HG03175 (cell line): ENCODE measurements around the gene PROX2.
A peak's percentile ranks its signal among the peaks of the same experiment; 100 is the strongest.

ENCODE experiments used
- ATAC-seq: cut with Tn5 transposase; IDR thresholded peaks from one replicate; pipeline ENCODE4 v1.9.1; 2021; ENCODE audit warnings: mild to moderate bottlenecking, moderate library complexity; ENCODE audit not compliant: unreplicated experiment

The PROX2 gene, protein sequence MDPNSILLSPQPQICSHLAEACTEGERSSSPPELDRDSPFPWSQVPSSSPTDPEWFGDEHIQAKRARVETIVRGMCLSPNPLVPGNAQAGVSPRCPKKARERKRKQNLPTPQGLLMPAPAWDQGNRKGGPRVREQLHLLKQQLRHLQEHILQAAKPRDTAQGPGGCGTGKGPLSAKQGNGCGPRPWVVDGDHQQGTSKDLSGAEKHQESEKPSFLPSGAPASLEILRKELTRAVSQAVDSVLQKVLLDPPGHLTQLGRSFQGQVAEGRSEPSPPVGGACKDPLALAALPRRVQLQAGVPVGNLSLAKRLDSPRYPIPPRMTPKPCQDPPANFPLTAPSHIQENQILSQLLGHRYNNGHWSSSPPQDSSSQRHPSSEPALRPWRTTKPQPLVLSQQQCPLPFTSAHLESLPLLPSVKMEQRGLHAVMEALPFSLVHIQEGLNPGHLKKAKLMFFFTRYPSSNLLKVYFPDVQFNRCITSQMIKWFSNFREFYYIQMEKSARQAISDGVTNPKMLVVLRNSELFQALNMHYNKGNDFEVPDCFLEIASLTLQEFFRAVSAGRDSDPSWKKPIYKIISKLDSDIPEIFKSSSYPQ

DNA sequence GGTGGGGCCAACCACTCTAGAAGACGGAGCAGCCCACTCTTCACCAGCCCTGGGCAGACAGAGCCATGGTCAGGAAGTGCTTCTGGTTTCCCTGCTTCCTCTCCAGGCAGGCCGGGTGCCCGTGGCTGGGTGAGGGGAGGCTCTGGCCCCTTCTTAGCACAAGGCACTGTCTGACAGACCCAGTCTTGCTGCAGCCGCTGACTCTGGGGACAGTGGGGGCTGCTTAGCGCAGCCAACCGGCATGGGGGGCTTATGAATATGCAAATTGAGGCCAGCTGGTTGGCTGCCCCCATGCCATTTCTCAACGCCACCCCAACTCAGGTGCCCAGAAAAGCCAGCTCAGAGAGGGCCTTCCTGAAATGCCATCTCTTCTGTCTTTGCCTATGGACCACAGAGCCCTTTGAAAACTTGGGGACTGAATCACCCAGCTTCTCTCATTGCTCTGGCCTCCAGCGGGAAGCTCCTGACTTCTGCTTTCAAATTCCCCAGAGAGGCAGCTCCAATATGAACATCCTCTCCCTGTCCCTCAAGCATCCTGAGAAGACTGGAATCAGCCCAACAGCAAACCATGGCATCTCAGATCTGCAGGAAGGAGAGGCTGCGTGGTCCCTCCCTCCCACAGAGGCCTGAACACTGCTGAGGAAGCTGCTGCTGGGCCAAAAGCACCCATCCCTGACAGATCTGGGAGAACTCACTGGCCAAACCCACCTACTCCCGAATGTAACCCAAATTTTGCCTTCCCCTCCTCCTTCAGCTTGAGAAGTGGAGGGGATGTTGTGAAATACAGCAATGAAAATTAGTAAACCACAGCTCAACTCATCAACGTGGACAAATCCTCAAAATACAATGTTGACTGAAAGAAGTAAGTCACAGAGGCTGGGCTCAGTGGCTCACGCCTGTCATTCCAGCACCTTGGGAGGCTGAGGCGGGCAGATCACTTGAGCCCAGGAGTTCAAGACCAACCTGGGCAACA, at the start of gene PROX2:
TSS of gene PROX2 (minus strand) at position 205 of the 973 bp plus-strand sequence. CDS start 12,311 bp downstream, outside the sequence.
- ATAC-seq, result no peak

DNA sequence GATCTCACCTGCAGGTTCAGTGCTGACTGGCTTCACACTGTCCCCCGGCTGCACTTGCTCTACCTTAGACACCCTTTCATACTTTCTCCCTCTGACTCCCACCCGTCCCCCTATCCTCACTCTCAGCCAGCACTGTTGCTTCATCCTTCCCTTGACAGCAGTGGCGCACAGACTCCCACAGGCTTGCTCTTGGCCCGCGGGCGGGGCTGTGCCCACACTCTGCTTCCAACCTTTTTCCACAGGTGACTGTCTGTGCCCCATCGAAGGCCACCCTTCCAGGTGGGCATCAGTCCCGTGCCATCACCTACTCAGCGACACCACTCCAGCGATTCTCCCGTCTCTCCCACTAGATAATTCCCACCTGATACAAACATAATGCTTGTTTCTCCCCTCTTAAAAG, 48.1 kb upstream of the PROX2 start:
- no peak for ATAC-seq

DNA sequence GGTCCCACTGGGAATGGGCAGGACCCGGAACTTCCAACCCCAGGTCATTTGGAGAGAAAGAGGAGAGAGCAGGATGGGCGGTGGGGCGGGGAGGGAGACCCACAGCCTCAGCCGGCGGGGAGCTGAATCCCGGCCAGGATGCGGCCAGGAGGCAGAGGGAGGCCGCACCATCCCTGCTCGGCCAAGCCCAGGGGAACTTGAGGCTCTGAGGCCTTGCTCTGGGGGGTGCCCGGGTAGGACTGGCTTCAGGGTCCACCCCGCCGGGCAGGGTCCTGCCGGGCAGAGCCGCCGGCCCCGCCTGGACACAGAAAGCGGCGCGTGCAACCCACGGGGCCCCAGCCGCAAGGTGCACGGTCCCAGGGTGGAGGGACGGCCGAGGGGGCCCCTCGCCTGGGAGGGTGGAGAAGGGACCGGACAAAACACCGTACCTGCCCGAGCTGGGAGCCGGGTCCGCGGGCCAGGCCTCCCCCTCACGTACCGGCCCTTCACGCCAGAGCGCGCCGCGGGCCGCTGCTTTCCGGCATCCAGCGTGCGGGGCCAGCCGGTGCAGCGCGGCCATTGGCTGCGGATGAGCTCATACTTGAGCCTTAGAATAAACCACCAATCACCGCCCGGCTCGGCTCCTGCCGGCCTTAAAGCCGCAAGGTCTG, 46.9 kb upstream of the PROX2 start, which contains the start of gene RPS6KL1:
TSS of gene RPS6KL1 (minus strand) at position 509 of the 650 bp plus-strand sequence. CDS start 1,719 bp downstream, outside the sequence.
- ATAC-seq, result peak; percentile 89

DNA sequence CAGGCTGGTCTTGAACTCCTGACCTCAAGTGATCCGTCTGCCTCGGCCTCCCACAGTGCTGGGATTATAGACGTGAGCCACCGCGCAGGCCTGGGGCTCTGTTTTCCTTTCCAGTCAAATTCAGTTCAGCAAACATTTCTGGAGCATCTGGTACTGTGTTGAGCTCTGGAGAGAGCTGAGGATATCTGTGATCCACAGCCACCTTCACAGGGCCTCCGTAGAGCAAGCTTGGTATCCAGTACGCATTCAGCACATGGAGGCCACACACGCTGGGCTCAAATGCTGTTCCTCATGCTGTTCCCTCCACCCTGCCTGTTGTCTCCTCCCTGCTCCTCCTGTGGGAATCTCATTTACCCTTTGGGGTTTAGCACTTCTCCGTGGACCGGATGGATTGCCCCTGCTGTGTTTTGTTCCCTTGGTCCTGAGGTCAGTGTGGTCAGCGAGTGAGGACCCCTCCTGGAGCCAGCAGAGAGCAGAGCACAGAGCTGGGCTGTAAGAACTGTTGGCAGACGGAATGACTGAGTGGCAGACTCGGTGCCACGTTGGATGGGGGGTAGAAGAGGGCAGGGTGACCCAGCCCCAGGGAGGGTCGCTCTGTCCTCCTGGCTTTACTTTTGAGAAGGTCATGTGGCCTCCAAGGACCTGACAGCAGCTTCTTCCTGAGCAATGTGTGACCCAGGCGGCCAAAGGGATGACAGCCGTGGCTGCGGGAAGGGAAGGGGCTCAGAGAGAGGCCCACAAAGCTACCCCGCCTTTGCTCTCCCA, 46.2 kb upstream of the PROX2 start:
- no peak for ATAC-seq

DNA sequence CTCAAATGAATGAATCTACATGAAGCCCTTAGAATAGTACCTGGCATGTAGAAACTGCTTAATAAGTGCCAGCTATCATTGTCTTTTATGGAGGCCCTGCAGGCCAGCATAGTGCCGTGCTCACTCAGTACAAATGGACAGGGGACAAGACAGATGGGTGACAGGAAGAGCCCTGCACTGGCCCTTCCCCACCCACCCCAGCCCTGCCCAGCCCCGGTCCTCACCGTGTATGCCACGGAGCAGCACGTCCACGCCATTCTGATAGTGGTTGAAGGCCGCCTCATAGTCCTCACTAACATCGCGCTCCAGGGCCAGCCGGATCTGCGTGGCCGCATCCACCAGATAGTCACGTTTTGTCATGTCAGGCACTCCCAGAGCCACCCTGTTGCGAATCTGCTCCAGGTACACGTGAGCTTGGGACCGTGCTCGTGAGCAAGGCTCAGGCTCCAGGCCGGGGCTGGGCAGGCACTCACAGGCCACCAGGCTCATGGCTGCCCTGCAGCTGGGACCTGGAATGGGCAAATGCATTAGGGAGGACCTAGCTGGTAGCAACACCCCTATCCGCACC, 45.2 kb upstream of the PROX2 start:
- no peak for ATAC-seq

DNA sequence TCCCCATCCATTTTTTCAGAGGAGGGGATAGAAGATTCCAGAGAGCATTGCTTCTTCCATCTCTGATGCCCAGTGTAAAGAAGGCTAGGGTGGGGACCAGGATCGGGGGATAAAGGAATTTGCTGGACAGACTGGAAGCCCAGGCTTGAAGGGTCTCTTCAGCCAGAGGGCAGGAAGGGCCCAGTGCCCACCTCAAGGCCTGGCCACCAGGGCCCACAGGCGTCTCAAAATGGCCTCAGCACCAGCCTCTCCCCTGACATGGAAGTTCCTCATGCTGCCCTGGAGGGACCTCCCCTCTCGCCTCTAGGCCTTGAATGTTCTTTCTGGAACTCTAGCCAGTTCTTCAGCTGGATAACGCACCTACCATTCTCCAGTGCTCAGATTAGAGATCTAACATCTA, 44.3 kb upstream of the PROX2 start:
- no peak for ATAC-seq

DNA sequence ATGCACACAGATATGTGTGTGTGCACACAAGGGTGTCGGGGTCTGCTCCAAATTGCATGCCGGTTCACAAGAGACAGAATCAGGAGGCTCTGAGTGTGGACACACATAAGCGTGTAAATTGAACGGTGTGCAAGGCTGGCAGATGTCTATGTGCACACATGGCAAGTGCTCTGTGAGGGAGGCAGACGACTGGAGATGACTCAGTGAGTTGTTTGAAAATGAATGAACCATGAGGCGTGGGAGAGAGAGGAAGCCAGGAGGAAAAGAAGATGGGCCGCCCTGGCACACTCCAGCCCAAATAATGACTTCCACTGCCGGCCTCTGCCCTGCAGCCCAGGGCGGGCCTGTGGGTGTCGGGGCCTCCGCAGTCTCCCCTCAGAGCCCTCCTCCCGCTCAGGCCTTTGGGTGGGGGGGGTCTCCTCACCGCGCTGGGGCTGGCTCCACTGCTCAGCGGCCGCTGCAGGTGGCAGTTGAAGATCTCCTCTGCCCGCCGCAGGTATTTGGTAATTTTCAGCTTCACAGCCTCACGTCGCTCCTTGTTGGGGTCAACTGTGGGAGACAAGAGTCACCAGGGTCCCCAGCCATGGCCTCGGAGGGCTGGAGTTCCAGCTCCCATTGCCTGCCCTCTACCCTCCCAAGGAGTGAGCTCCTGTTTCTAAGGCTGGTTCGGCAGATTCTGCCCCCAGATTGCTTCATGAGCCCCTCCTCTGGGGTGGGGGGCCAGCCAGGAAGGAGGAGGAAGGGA, 43.6 kb upstream of the PROX2 start:
- ATAC-seq, result no peak

DNA sequence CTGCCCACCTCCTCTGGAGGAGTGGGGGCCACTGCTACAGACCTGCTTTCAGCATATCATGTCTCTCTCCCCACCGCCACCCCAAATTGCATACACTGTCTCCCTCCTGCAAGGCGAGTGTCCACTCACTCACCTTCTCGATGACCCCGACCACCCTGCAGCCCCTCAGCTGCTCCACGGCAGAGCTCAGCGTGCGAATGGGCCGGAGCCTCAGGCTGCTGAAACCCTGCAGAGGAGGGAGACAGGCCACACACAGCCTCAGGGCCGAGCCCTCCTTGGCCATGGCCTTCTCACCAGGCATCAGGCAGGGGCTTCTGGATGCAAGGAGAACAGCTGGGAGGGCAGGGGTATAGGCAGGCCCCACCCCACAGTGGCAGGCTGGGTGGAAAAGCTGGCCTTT, 42.4 kb upstream of the PROX2 start:
- ATAC-seq, result no peak

DNA sequence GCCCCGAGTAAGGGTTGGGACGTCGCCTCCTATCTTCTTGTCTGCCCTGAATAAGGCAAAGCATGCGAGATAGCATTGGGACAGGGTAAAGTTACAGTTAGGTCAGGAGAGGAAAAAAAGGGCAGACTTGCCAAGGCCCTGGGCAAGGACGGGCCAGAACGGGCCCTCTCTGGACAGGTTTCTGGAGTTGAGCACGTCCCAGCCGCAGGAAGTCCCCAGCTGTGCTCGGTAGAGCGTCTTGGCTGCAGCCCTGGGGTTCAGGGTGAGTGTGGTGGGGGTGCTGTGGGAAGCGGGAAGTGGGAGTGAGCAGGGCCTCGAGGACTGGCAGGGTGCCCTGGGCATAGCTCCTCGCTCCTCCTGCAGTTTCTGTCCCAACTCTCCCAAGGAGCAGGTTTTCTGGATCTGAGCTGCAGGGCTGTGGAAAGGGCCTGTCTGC, 41.7 kb upstream of the PROX2 start:
- ATAC-seq, result no peak

DNA sequence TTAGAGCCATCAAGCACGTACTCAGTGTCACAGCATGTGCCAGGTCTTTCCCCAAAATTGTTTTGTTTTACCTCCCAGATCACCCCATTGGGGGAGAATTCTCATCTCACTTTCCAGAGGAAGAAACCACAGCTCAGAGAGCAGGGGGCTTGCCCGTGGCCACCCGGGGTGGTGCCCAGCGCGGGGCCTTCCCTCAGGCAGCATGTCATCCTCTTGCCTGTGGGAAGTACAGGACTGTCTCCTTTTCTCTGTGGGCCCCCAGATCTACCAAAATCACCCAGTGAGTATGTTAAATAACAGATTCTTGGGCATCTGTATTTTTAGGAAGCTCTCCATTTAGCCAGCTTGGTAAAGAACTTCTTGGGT, 41.2 kb upstream of the PROX2 start:
- no peak for ATAC-seq

DNA sequence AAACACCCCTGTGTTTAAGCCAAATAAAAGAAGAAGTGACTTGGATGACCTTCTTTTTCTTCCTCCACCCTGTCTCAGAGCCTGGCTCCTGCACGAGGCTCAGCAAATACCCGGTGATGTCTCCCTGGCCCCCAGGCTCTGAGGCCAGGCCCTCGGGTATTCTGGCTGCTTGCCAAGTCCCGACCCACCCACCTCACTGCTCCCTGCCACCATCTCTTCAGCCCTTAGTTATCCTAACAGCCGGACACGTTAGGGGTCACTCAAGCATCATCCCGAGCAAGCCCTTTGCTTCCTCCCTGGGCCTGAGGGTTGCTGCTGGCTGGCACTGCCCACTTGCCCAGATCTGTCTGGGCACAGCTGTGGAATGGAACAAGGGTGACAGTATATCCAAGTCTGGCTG, 39.9 kb upstream of the PROX2 start:
- no peak for ATAC-seq

DNA sequence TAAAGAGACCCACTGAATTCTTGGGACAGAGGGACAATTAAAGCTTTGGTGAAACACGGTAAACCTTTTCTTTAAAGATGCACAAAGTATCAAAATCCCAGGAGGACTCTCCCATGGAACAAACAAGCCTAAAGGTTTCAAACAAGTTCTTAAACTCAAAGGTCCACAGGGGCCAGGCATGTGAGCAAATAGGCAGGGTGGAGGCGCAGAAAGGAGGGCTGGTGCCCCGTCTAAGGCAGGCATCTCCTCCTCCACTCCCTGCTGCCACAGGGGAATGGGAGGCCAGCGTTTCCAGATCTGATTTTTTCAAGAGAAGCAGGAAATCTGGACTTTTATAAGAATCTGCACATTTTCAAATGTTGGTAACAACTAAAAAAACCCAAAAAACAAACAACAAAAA, 39.5 kb upstream of the PROX2 start:
- no peak for ATAC-seq

DNA sequence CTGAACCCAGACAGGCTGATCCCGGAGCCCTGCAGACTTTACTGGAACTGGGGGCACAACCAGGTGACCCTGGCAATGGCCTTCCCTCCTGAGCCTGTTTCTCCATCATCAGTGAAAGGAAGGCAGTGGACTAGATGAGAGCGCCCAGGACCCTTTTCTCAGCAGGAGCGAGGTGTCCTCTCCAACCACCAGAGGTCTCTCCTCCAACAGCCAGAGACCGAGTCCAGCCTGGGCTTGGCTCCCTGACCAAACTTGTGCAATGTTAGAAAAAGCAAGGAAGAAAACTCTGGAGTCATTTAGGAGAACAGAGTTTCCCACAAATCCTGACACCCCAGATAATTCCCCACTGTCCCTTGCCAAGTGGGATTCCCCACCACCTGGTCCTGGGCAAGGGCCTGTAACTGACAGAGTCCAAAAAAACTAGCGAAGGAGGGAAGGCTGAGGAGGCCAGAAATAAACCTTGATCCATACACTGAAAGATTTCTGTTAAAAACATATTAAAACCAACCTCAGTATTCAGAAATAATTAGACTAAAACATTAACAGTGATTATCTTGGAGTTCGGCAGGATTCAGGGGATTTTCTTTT, 38.1 kb upstream of the PROX2 start:
- ATAC-seq, result no peak

DNA sequence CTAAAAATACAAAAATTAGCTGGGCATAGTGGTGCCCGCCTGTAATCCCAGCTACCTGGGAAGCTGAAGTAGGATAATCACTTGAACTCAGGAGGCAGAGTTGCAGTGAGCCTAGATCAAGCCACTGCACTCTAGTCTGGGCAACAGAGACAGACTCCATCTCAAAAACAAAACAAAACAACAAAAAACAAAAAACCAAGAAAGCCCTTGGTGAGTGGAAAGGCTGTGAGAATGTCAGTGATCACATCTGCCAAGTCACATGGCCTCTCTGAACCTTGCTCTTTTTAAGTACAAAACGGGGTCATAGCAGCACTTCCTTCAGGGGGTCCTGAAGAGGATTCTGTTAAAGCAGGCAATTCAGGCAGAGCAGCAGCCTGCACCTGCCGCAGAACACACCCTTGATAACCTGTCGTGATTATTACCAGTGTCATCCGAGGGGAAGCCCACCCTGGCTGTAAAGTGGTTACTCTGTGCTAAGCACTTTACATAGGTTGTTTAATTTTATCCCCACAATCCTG, 37.5 kb upstream of the PROX2 start:
- ATAC-seq, result no peak

DNA sequence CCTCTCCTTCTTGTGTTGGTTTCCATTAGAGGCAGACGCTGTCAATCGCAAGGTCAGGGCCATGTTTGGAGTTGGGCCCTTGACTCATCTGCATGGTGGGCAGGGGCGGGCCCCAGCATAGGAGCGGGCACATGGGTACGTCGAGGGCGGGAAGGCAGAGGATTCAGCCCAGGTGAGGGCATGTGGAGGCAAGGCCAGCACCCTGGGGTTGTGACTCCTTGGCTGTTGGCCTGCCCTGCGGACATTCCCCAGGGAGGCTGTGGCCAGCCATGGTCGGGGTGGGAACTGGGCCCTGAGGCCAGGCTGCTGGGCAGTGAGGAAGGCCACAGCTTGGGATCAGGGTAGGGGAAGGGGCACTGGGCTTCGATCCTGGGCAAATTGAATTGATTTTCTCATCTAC, 36.9 kb upstream of the PROX2 start:
- no peak for ATAC-seq

DNA sequence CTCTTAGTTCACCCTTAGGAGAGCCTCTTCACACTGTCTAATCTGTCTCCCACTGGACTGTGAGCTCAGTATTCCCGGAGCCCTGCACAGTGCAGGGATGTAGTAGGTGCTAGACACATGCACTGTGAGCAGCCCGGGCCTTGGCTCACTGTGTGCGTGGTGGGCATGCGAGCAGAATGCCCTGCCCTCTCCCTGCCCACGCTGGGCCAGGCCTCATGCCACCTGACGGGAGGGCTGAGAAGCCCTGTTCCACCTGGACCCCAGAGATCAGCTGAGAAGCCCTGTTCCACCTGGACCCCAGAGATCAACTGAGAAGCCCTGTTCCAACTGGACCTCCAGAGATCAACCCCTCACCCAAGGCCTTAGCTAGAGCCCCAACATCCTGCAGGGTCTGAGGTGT, 36.2 kb upstream of the PROX2 start:
- ATAC-seq, result no peak

DNA sequence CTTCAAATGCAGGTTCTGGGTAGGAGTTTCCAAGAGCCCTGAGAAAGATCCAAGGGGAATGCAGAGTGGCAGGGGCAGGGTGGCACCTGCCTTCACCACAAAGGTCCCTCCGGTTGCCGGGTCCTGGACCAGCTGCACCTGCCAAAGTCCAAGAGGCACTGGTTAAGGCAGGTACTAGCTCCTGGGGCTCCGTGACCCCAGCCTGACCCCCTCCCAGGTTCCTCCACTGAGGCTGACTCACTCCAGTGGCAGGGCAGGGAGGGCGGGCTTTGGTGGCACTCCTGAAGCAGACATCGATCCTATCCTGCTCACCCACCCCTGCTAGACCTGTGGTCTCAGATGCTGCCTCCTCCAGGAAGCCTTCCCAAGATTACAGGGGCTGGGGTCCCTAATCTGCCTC, 35.8 kb upstream of the PROX2 start:
- ATAC-seq, result no peak

DNA sequence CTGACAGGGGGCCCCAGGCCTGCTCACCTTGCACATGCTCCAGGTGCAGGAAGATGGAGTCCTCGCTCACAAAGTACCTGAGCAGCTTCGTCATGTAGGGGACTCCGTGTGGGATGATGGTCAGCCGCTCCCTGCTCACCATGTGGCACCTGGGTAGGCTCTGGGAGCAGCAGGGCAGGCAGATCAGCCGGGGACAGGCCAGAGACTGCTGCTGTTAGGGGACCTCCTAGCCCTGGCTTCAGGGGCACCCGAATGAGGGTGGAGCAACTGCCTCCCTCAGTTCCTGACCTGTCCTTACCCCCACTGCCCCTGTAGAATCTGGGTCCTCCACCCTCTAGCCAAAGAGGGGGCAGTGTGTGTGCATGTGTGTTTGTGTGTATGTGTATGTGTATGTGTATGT, 35.3 kb upstream of the PROX2 start:
- no peak for ATAC-seq
